Measurements from ENCODE around the gene ZNF789. TPM values are rescaled to one million over a fixed set of nuclear protein-coding genes. Genes with fewer than 3 reads are reported as not detected.

ZNF789 gene
- total and polyA plus RNA-seq, 4 donors: 1.6 to 7.4 (median 4.8) TPM

GRCh38 chr7:99493823-99494222 lies 21.1 kb downstream of the ZNF789 start:
- H3K4me3 ChIP-seq (ENCODE audit: low read depth in 1 of 3, low read length in 3 of 3): peak overlapping the region in 2 of 3 donors; percentile 2 to 55
- H3K27me3 ChIP-seq (ENCODE audit: control insufficient read depth in 4 of 4, insufficient read depth in 4 of 4, low read length in 3 of 4): no peaks in the 10 kb centered on the region
- no peak overlapping the region for H3K9ac ChIP-seq (ENCODE audit: low read depth in 1 of 2, low read length in 2 of 2)
- 98% methylated on average over 6 of the region's 6 CpGs for WGBS
- H3K27ac ChIP-seq (ENCODE audit: low read depth in 1 of 2, low read length in 2 of 2): no peak overlapping the region
- H3K36me3 ChIP-seq (ENCODE audit: control insufficient read depth in 4 of 4, insufficient read depth in 3 of 4, low read depth in 1 of 4, low read length in 3 of 4): peaks cover 14 to 31% (median 24%) of the 10 kb centered on the region in 4 donors
- no peak for TF ChIP-seq SP1 (IDR thresholded peaks at IDR 0.05)
- no peak for TF ChIP-seq GABPA (IDR thresholded peaks at IDR 0.05 in 1 of 2, conservative IDR thresholded peaks at IDR 0.05 in 1 of 2)
- no peak for TF ChIP-seq YY1 (IDR thresholded peaks at IDR 0.05)
- TF ChIP-seq FOXA1 (IDR thresholded peaks at IDR 0.05): no peak
- no peak for TF ChIP-seq CTCF (IDR thresholded peaks at IDR 0.05; ENCODE audit: low read depth, low read length, missing input control)
- TF ChIP-seq NR2F2 (IDR thresholded peaks at IDR 0.05): no peak
- TF ChIP-seq TAF1 (conservative IDR thresholded peaks at IDR 0.05): no peak
- no peak for TF ChIP-seq JUND (IDR thresholded peaks at IDR 0.05)
- TF ChIP-seq EGR1 (IDR thresholded peaks at IDR 0.05; ENCODE audit: low read depth in 2 of 2): no peak
- no peak for TF ChIP-seq MAX (IDR thresholded peaks at IDR 0.05)
- no peak for TF ChIP-seq REST (IDR thresholded peaks at IDR 0.05)
- no peak for TF ChIP-seq ZBTB33 (IDR thresholded peaks at IDR 0.05)
- no peak for TF ChIP-seq HNF4A (conservative IDR thresholded peaks at IDR 0.05)
- no peak for TF ChIP-seq ATF3 (IDR thresholded peaks at IDR 0.05)
- TF ChIP-seq FOXA2 (IDR thresholded peaks at IDR 0.05): no peak
- no peak for TF ChIP-seq RAD21 (IDR thresholded peaks at IDR 0.05)
- no peak for TF ChIP-seq RXRA (IDR thresholded peaks at IDR 0.05)
- peaks cover 12 to 17% (median 14%) of the 10 kb centered on the region in 4 donors for H3K9me3 ChIP-seq (ENCODE audit: control insufficient read depth in 4 of 4, low read length in 3 of 4)
- peaks cover 7 to 13% (median 12%) of the 10 kb centered on the region in 4 donors for H3K4me1 ChIP-seq (ENCODE audit: control insufficient read depth in 4 of 4, insufficient read depth in 4 of 4, low read length in 3 of 4)
- no peak for DNase-seq (ENCODE audit: low spot score)

Measured in liver (tissue), 9 donors.